HG03280 (cell line): ENCODE results near the gene LGALS1.
"Not testable (repeated sequence)": the region's sequence is repeated elsewhere in the genome, so short reads cannot be mapped to it uniquely, and the experiment has no call there.

Experiments used
- ATAC-seq: cut with Tn5 transposase; IDR thresholded peaks from one replicate; pipeline ENCODE4 v1.9.1; 2021; ENCODE audit warnings: mild to moderate bottlenecking, moderate library complexity; ENCODE audit not compliant: unreplicated experiment

LGALS1 gene

GRCh38 chr22:37686002-37686982 lies 10.9 kb downstream of the LGALS1 start, which contains the start of gene NOL12:
Gene NOL12, plus strand, starts transcription at chr22:37686343. Its CDS starts 50 bp downstream, at chr22:37686393.
- ATAC-seq = peak; percentile 79

GRCh38 chr22:37690407-37690806 lies 15.0 kb downstream of the LGALS1 start:
- no peak for ATAC-seq

- ATAC-seq = no peak
Observed at GRCh38 chr22:37690901-37691504, 15.6 kb downstream of the LGALS1 start.

DNA sequence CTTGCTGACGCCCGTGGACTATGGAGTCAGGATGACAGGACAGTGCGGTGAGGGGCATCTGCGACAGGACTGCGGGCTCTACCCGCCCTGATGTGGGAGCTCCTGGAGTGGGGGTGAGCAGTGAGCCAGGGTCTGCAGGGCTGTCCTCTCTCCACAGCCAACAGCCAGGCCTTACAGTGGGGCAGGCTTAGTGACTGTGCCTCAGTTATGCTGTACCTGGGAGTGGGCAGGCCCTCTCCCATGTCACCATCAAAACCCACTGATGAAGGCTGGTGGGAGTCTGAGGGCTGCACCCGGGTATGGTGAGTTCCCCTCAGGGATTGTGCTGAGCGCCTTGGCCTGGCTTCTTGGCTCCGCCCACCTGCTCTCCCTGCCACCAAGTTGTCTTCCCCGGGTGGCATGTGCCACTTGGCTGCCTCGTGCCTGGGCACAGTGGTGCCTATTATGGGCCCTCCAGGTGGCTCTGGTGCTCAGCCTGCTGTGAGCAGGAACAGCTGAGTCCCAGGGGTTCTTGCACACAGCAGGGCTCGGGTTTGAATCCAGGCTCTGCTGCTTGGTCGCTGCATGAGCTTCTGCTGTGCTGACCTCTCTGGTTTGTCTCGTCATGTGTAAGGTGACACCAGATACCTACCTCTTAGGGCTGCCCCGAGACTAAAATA lies 17.3 kb downstream of the LGALS1 start:
- no peak for ATAC-seq

DNA sequence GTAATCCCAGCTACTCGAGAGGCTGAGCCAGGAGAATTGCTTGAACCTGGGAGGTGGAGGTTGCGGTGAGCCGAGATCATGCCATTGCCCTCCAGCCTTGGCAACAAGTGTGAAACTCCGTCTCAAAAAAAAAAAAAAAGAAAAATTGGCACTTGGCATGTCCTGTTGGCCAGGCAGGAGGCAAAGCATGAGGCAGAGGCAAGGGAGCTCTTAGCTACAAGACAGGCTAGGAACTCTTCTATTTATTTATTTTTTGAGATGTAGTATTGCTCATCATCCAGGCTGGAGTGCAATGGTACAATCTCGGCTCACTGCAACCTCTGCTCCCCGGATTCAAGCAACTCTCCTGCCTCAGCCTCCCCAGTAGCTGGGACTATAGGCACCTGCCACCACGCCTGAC lies 18.7 kb downstream of the LGALS1 start:
- ATAC-seq = not testable (repeated sequence)

- not testable (repeated sequence) for ATAC-seq
Observed at GRCh38 chr22:37696260-37696656, 20.8 kb downstream of the LGALS1 start.

- peak; percentile 76 for ATAC-seq
Observed at GRCh38 chr22:37696657-37697537, 21.5 kb downstream of the LGALS1 start, which contains the start of gene TRIOBP. Gene TRIOBP, plus strand, starts transcription at chr22:37697048. Its CDS starts 4,318 bp downstream, at chr22:37701366.

DNA sequence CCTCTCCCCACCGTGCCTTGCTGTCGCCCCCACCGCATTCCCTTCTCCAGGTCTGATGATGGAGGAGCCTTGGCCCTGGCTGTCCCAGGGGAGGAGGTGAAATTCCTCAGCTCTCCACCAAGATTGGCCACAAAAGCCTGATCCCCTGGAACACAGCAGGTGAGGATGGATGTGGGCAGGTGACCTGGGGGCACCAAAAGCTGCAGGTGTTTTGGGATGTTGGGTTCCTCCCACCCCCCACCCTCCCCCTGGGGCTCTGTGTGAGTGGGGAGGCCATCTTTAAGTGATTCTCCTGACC lies 22.1 kb downstream of the LGALS1 start:
- ATAC-seq = no peak

GRCh38 chr22:37701141-37701786 lies 25.8 kb downstream of the LGALS1 start:
- no peak for ATAC-seq

DNA sequence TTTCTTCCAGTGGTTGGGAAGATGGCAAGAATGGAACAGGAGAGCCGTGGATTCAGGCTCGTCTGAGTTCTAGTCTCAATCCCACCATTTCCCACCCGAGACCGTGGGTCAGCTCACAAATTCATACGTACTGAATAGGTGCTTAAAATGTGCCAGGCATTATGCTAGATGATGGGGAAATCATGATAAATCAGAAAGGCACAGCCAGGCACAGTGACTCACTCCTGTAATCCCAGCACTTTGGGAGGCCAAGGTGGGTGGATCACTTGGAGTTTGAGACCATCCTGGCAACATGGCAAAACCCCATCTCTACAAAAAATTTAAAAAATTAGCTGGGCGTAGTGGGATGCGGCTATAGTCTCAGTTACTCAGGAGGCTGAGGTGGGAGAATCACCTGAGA lies 28.5 kb downstream of the LGALS1 start:
- no peak for ATAC-seq

DNA sequence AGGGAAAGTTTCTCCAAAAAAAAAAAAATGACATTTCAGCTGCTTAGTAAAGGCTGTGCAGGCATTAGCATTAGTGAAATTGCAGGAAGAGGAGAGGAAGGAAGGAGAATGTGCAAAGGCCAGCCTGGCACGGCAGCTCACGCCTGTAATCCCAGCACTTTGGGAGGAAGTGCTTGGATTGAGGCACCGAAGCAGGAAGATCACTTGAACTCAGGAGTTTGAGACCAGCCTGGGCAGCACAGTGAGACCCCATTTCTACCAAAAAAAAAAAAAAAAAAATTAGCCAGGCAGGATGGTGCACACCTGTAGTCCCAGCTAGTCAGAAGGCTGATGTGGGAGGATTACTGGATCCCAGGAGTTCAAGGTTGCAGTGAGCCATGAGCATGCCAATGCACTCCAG lies 29.2 kb downstream of the LGALS1 start:
- no peak for ATAC-seq

DNA sequence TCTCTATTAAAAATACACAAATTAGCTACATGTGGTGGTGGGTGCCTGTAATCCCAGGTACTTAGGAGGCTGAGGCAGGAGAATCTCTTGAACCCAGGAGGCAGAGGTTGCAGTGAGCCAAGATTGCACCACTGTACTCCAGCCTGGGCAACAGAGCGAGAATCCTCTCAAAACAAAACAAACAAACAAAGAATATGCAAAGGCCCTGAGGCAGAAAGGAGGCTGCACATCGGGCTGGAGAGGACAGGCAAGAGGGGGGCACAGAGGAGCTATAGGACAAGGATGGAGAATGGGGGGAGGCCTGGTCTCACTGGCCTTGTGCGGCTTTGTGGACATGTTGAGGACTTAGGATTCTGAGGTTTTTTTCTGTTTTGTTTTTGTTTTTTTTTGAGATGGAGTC lies 29.8 kb downstream of the LGALS1 start:
- no peak for ATAC-seq

- no peak for ATAC-seq
Observed at GRCh38 chr22:37708580-37709444, 33.4 kb downstream of the LGALS1 start.

DNA sequence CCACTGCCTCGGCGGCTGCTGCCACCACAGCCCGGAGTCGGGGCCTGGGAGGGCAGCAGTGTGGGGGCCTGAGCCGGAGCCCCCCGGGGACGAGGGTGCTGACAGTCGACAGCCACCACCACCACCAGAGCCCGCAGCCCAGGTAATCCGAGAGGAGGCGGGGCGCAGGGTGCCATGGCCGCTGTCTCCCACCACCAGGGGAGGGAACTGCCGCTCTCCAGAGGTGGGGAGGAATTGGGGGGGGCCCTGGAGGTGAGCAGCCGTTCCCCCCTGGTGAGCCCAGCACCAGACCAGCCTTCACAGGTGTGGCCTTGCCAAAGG lies 34.0 kb downstream of the LGALS1 start:
- no peak for ATAC-seq

DNA sequence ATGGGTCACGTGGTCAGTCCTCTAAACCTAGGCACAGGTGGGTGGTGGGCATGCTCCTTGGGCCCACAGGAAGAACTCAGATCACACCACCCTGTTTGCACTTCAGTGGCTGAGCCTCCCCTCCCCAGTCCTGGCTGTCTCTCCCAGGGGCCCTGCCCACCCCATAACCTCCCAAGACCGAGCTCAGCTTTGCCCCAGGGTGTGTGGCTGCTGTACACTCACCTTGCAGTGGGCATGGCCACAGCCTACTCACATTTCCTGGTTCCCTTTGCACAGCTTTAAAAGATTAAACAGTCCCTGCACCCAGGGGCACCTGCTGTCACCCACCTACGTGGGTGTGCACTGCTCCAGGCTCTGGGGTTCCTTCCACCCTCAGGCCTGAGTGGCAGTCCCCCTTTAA lies 35.2 kb downstream of the LGALS1 start:
- no peak for ATAC-seq

DNA sequence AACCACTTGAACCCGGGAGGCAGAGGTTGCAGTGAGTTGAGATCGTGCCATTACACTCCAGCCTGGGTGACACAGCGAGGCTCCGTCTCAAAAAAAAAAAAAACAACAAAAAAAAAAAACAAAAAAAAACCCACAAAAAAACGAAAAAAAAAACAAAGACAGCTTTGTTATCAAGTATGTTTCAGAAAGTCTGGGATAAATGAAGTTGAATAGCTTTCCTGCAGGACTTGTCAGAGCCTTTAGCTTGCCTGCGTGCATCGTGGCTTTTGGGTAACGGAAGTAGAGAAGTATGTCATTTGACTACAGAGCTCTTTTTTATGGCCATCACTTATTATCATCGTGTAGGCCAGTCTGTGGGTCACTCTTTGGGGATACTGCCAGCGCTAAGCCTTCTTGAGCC lies 36.1 kb downstream of the LGALS1 start:
- ATAC-seq = no peak

DNA sequence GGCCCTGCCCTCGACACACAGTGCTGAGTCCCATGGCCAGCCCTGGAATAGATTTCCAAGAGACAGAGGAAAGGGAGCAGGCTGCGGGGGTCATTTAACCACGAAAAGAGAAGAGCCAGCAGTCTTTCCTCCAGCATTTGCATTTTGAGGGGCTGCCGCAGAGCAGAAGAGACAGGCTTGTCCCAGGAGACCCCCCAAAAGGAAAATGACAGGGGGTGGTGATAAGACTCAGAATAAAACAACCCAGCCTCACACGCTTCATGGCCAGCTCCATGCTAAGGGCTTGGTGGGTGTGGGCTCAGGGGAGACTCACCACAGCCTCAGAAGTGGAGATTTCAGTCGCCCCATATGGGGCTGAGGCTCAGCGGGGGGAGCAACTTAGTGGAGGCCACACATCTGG lies 38.3 kb downstream of the LGALS1 start:
- no peak for ATAC-seq

DNA sequence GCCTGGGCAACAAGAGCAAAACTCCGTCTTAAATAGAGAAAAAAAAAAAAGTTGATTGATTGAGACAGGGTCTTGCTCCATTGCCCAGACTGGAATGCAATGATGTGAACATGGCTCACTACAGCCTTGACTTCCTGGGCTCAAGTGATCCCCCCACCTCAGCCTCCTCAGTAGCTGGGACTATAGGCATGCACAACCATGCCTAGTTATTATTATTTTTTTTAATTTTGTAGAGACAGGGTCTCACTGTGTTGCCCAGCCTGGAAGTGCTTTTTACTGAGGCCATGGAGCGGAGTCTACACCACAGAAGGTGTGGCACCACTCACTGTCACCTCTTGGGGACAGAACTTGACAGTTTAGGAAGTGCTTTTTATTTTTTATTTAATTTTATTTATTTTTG lies 39.2 kb downstream of the LGALS1 start:
- no peak for ATAC-seq

DNA sequence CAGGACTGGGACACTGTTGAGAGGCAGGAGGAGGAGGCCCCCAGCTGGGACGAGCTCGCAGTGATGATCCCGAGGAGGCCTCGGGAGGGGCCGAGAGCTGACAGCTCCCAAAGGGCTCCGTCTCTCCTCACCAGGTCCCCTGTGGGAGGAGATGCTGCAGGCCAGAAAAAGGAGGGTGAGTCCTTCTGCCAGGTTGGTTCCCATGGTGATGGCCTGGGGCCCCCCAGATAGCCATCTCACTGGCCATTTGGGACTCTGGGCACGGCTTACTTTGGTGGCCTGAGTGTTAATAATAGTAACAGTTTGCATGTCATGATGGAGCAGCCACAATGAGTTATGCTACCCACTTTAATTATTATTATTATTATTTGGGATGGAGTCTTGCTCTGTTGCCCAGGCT lies 40.3 kb downstream of the LGALS1 start:
- ATAC-seq = no peak
